ENCODE data around the gene DEFB121.

The DEFB121 gene

GRCh38 chr20:31355981-31356380 lies 50.0 kb downstream of the DEFB121 start:
- DNase-seq: no peak

Measured in NCI-H345 (cell line).